ENCODE measurements around the gene CIROP.

The CIROP gene

GRCh38 chr14:23129759-23130316 lies 25.0 kb upstream of the CIROP start:
- no peak for TF ChIP-seq CTCF (IDR thresholded peaks at IDR 0.05; ENCODE audit: borderline replicate concordance, insufficient read depth, low read depth, low read length)
- H3K4me3 ChIP-seq (ENCODE audit: low read depth, low read length): no peak overlapping the region

- H3K4me3 ChIP-seq (ENCODE audit: low read depth, low read length): no peak overlapping the region
- no peak for TF ChIP-seq CTCF (IDR thresholded peaks at IDR 0.05; ENCODE audit: borderline replicate concordance, insufficient read depth, low read depth, low read length)
These were observed 24.4 kb upstream of the CIROP start for GRCh38 chr14:23128969-23129758.

GRCh38 chr14:23127861-23128260 lies 23.1 kb upstream of the CIROP start:
- no peak for TF ChIP-seq CTCF (IDR thresholded peaks at IDR 0.05; ENCODE audit: borderline replicate concordance, insufficient read depth, low read depth, low read length)
- H3K4me3 ChIP-seq (ENCODE audit: low read depth, low read length): no peak overlapping the region

- no peak overlapping the region for H3K4me3 ChIP-seq (ENCODE audit: low read depth, low read length)
- TF ChIP-seq CTCF (IDR thresholded peaks at IDR 0.05; ENCODE audit: borderline replicate concordance, insufficient read depth, low read depth, low read length): no peak
These were observed 21.9 kb upstream of the CIROP start for GRCh38 chr14:23126548-23127278.

GRCh38 chr14:23125933-23126524 lies 21.2 kb upstream of the CIROP start:
- TF ChIP-seq CTCF (IDR thresholded peaks at IDR 0.05; ENCODE audit: borderline replicate concordance, insufficient read depth, low read depth, low read length): no peak

GRCh38 chr14:23125011-23125410 lies 20.2 kb upstream of the CIROP start:
- H3K4me3 ChIP-seq (ENCODE audit: low read depth, low read length): no peak overlapping the region
- no peak for TF ChIP-seq CTCF (IDR thresholded peaks at IDR 0.05; ENCODE audit: borderline replicate concordance, insufficient read depth, low read depth, low read length)

More at GRCh38 chr14:23125933-23126524, 21.2 kb upstream of the CIROP start:
- no peak overlapping the region for H3K4me3 ChIP-seq (ENCODE audit: low read depth, low read length)

Data from GM12875 (cell line).